ENCODE data around the gene SLC25A29. TPM values are rescaled to one million over a fixed set of nuclear protein-coding genes. Genes with fewer than 3 reads are reported as not detected.

The SLC25A29 gene
- total RNA-seq, 2 experiments from 2014 or later: 29.7 to 29.9 TPM

DNA sequence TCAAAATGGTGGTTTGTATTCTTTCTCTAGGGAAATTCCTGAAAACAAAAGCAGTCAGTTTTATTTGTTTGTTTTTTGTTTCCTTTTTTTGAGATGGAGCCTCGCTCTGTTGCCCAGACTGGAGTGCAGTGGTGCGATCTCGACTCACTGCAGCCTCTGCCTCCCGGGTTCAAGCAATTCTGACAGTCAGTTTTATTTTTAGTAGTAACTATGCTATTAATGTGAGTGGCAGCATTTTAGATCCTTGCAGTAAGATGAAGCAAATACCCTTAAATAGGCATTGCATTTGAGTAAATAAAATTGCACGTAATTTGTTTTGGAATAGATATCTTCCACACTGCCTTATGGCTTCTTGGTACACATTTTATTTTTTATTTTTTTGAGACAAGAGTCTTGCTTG, 43.7 kb downstream of the SLC25A29 start:
- Mint-ChIP-seq H3K36me3 (ENCODE audit: low read depth) (peaks cover 35% of the 10 kb centered on the region), H3K4me3 (no peak overlapping the region), H3K9me3 (ENCODE audit: insufficient read depth) (no peaks in the 10 kb centered on the region), H3K4me1 (ENCODE audit: low read depth) (peaks cover 58% of the 10 kb centered on the region), H3K27me3 (ENCODE audit: low read depth) (no peaks in the 10 kb centered on the region), H3K27ac (peak overlapping the region; percentile 32)
- no peak for DNase-seq
- no peak for ATAC-seq
- ChIA-PET POLR2A (no interaction called here), CTCF (interaction anchor here (0.9 to 1.9 kb wide), 4 partner anchors 21 to 70 kb away, joined by 3 to 15 read pairs (median 6); no protein-coding TSS in a partner anchor)

DNA sequence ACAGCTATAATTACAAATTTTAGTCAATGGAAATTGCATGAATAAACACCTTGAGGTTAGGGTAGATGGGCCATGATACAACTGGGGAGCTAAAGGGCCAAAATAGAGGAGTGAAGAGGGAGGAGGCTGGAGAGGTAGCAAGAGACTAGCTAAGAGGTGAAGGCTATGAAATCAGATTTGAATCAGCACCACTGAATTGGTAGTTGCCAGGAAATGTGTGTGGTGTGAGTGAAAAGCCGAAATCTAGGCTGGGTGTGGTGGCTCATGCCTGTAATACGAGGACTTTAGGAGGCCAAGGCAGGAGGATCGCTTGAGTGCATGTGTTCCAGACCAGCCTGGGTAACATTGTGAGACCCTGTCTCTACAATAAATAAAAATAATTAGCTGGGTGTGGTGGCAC, 44.6 kb downstream of the SLC25A29 start:
- DNase-seq (peak; percentile 42), ATAC-seq (peak; percentile 73)
- Mint-ChIP-seq H3K4me3 (no peak overlapping the region), H3K27me3 (ENCODE audit: low read depth) (no peaks in the 10 kb centered on the region), H3K27ac (peak overlapping the region; percentile 51), H3K9me3 (ENCODE audit: insufficient read depth) (no peaks in the 10 kb centered on the region), H3K4me1 (ENCODE audit: low read depth) (peaks cover 66% of the 10 kb centered on the region), H3K36me3 (ENCODE audit: low read depth) (peaks cover 37% of the 10 kb centered on the region)
- POLR2A ChIA-PET: no interaction called here
- CTCF ChIA-PET: interaction anchor here (0.8 to 1.9 kb wide), 8 partner anchors 15 to 116 kb away, joined by 3 to 15 read pairs (median 4); no protein-coding TSS in a partner anchor

DNA sequence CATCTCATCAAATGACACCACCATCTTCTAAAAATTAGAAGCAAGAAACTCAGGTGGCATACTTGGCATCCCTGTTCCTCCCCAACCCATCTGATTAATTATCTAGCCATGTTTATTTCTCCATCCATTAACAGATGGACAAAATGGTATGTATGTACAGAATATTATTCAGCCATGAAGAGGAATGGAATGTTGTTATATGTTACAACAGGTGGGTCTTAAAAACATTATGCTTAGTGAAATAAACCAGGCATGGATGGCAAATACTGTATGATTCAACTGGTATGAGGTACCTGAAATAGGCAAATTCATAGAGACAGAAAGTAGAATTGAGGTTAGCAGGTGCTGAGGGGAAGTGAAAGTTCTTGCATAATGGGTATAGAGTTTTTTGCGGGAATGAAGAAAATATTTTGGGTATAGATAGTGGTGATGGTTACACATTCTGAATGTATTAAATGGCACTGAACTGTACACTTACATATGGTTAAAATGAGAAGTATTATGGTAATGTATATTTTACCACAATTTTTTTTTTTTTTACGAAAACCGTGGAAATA, 49.8 kb downstream of the SLC25A29 start:
- no peak for DNase-seq
- H3K27ac Mint-ChIP-seq: no peak overlapping the region
- no peak overlapping the region for H3K4me3 Mint-ChIP-seq
- ATAC-seq: no peak
- H3K27me3 Mint-ChIP-seq (ENCODE audit: low read depth): no peaks in the 10 kb centered on the region
- no peaks in the 10 kb centered on the region for H3K9me3 Mint-ChIP-seq (ENCODE audit: insufficient read depth)
- ChIA-PET POLR2A (no interaction called here), CTCF (interaction anchor here (1.1 to 1.9 kb wide), 2 partner anchors 10 to 16 kb away, joined by 4 to 7 read pairs; no protein-coding TSS in a partner anchor)
- H3K36me3 Mint-ChIP-seq (ENCODE audit: low read depth): peaks cover 28% of the 10 kb centered on the region
- peaks cover 72% of the 10 kb centered on the region for H3K4me1 Mint-ChIP-seq (ENCODE audit: low read depth)

DNA sequence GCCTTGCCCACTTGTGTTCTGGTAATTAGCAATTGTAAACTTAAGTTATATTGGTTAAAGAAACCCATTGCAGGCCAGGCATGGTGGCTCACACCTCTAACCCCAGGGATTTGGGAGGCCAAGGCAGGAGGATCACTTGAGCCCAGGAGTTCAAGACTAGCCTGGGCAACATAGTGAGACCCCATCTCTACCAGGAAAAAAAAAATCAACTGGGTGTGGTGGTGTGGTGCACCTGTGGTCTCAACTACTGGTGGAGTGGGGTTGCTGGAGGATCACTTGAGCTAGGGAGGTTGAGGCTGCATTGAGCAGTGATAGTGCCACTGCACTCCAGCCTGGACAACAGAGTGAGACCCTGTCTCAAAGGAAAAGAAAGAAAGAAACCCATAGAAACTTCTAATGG, 53.6 kb downstream of the SLC25A29 start:
- Mint-ChIP-seq H3K27me3 (ENCODE audit: low read depth) (no peaks in the 10 kb centered on the region), H3K4me3 (no peak overlapping the region), H3K27ac (no peak overlapping the region), H3K4me1 (ENCODE audit: low read depth) (peaks cover 61% of the 10 kb centered on the region), H3K9me3 (ENCODE audit: insufficient read depth) (no peaks in the 10 kb centered on the region), H3K36me3 (ENCODE audit: low read depth) (peaks cover 33% of the 10 kb centered on the region)
- DNase-seq (no peak), ATAC-seq (no peak)
- ChIA-PET CTCF (no interaction called here), POLR2A (no interaction called here)

DNA sequence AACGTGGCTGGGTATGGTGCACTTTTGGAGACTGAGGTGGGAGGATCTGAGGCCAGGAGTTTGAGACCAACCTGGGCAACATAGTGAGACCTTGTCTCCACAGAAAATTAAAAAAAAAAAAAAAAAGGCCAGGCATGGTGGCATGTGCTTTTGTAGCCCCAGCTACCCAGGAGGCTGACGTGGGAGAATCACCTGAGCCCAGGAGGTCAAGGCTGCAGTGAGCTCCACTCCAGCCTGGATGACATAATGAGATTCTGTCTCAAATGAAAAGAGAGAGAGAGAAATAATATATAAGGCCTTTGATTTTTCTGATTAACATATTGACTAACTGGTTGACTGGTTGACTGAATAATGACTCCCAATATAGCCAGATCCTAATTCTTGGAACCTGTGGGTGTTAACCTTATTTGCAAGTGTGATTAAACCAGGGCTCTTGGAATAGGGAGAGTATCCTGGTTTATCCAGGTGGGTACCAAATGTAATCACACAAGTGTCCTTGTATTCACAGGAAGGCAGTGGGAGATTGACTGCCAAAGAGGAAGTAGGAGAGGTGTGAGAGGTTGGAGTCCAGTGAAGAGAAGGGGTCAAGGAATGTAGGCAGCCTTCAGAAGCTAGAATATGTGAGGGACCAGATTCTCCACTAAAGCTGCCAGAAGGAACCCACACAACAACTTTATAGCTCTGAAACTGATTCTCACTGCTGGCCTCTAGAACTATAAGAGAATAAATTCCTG, 55.3 kb downstream of the SLC25A29 start:
- no peak overlapping the region for H3K27ac Mint-ChIP-seq
- no peak overlapping the region for H3K4me3 Mint-ChIP-seq
- H3K4me1 Mint-ChIP-seq (ENCODE audit: low read depth): peaks cover 62% of the 10 kb centered on the region
- POLR2A ChIA-PET: interaction anchor here (1.1 kb wide), 1 partner anchor 28 kb away, joined by 3 read pairs; no protein-coding TSS in a partner anchor
- peaks cover 26% of the 10 kb centered on the region for H3K36me3 Mint-ChIP-seq (ENCODE audit: low read depth)
- H3K27me3 Mint-ChIP-seq (ENCODE audit: low read depth): no peaks in the 10 kb centered on the region
- CTCF ChIA-PET: interaction anchor here (1.8 kb wide), 1 partner anchor 10 kb away, joined by 8 read pairs; no protein-coding TSS in a partner anchor
- ATAC-seq: no peak
- no peak for DNase-seq
- H3K9me3 Mint-ChIP-seq (ENCODE audit: insufficient read depth): no peaks in the 10 kb centered on the region

DNA sequence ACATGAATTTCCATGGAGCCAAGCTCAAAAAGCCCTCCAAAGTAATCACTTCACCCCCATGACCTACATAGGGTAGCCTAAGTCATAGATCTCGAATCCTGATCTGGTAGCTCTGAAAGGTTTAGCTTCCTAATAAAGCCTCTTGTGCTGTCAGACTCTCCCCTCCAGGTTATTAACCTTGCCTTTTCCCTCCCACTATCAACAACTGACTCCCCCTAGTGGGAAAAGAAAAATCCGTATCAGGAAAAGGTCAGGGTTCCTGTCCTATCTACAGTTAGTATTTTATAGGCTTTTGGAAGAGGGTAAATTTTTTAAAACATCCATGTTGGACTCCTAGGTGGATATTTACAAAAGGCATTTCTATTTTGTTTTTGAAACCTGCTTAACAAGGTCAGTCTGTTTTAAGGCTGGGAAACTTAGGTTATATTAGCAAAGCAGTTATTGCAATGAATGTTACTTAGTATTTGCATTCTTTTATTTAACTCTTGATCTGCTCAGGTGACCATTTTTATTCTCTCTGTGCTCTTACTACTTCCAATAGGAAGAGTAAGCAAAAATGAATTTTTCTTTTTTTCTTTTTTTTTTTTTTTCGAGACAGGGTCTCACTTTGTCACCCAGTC, 59.3 kb downstream of the SLC25A29 start:
- POLR2A ChIA-PET: interaction anchor here (0.6 kb wide), 1 partner anchor 26 kb away, joined by 3 read pairs; no protein-coding TSS in a partner anchor
- ATAC-seq: peak; percentile 55
- Mint-ChIP-seq H3K4me3 (no peak overlapping the region), H3K9me3 (ENCODE audit: insufficient read depth) (no peaks in the 10 kb centered on the region), H3K36me3 (ENCODE audit: low read depth) (peaks cover 29% of the 10 kb centered on the region), H3K27ac (peak overlapping the region; percentile 75), H3K27me3 (ENCODE audit: low read depth) (no peaks in the 10 kb centered on the region), H3K4me1 (ENCODE audit: low read depth) (peaks cover 65% of the 10 kb centered on the region)
- no peak for DNase-seq
- CTCF ChIA-PET: interaction anchor here (0.9 to 1.6 kb wide), 10 partner anchors 9 to 264 kb away, joined by 3 to 6 read pairs (median 4); no protein-coding TSS in a partner anchor

DNA sequence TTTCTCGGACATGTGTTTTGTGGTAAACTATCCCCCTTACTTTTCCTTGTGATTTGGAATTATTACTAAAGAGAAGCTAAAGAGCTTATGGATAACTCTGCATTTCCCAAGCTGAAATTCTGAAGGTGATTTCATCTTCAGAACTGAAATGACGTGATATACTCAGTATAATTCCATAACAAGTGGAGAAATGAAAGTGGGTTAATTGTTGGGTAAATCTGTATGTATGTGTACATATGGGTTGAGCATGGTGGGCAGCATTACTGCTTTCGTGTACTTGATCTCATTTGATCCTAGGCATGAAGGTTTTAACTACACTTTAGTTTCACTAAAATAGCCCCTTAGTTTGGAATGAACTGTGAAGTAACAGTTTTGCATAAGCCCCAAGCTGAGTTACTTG, 63.2 kb downstream of the SLC25A29 start:
- no peak for DNase-seq
- ChIA-PET POLR2A (interaction anchor here (1.4 kb wide), 1 partner anchor 21 kb away, joined by 3 read pairs; no protein-coding TSS in a partner anchor), CTCF (interaction anchor here (0.7 to 3.2 kb wide), 5 partner anchors 12 to 50 kb away, joined by 3 to 30 read pairs (median 4); no protein-coding TSS in a partner anchor)
- H3K27me3 Mint-ChIP-seq (ENCODE audit: low read depth): no peaks in the 10 kb centered on the region
- peaks cover 37% of the 10 kb centered on the region for H3K36me3 Mint-ChIP-seq (ENCODE audit: low read depth)
- H3K9me3 Mint-ChIP-seq (ENCODE audit: insufficient read depth): no peaks in the 10 kb centered on the region
- peak overlapping the region; percentile 60 for H3K4me3 Mint-ChIP-seq
- peaks cover 51% of the 10 kb centered on the region for H3K4me1 Mint-ChIP-seq (ENCODE audit: low read depth)
- ATAC-seq: no peak
- H3K27ac Mint-ChIP-seq: peak overlapping the region; percentile 57

DNA sequence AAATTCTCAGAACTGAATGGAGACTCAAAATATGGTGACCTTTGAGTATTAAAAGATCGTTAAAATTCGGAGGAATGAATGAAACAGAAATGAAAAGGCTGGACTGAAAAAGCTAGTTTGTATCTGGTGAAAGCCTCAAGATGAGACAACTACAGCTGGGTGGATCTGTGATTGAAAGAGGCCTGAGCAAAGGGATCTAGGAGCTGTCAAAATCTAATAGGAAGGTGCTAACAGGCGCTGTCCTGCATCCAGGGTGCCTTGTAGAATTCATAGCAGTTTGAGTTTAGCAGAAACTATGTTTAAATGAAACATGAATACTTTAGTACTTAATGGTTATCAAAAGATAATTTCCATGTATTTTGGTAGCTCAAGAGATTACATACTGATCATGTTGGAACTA, 65.0 kb downstream of the SLC25A29 start:
- Mint-ChIP-seq H3K9me3 (ENCODE audit: insufficient read depth) (no peaks in the 10 kb centered on the region), H3K36me3 (ENCODE audit: low read depth) (peaks cover 48% of the 10 kb centered on the region)

More for the DNA sequence above, 65.0 kb downstream of the SLC25A29 start:
- POLR2A ChIA-PET: interaction anchor here (1.1 to 2.5 kb wide), 3 partner anchors 20 to 172 kb away, joined by 3 to 14 read pairs (median 4); no protein-coding TSS in a partner anchor
- Mint-ChIP-seq H3K27ac (peak overlapping the region; percentile 89), H3K27me3 (ENCODE audit: low read depth) (no peaks in the 10 kb centered on the region), H3K4me3 (peak overlapping the region; percentile 93), H3K4me1 (ENCODE audit: low read depth) (peaks cover 46% of the 10 kb centered on the region)
- CTCF ChIA-PET: interaction anchor here (0.8 to 3.2 kb wide), 27 partner anchors 9 to 258 kb away, joined by 3 to 30 read pairs (median 6); a partner anchor contains a TSS
- ATAC-seq (no peak), DNase-seq (no peak)

Small RNA genes lying within 50 kb of the gene (microRNA-seq; reads per million reads assigned to microRNA genes)
- gene MIR345 (100 reads per million, percentile 60 among the genes with 10 or more reads in this experiment), gene MIR6764 (2.9 reads per million)

Other genes starting within 250 kb of the SLC25A29 start
- gene EVL, start 241.0 kb downstream of the SLC25A29 start, total RNA-seq: 100 to 1,000 TPM; 863 to 926 TPM
- gene DEGS2, start 146.8 kb downstream of the SLC25A29 start, total RNA-seq: under 1 TPM; 0.05 to 0.39 TPM
- gene YY1, start 67.3 kb downstream of the SLC25A29 start, total RNA-seq: 100 to 1,000 TPM; 107 TPM
- not detected for gene SLC25A47, start 16.9 kb upstream of the SLC25A29 start, total RNA-seq
- gene WDR25, start 70.0 kb upstream of the SLC25A29 start, total RNA-seq: 1 to 10 TPM; 7.2 to 7.9 TPM